GM12892 (cell line): ENCODE results near the gene ADM5.

Source experiments
- POLR2A ChIP-seq: IDR thresholded peaks from 2 replicates; pipeline ENCODE4 v1.6.1; 2011; ENCODE audit warnings: low read depth, low read length, control low read depth
- POLR2AphosphoS5 ChIP-seq: IDR thresholded peaks from 2 replicates; pipeline ENCODE4 v1.6.1; 2011; ENCODE audit warnings: low read depth, low read length, control low read depth

DNA sequence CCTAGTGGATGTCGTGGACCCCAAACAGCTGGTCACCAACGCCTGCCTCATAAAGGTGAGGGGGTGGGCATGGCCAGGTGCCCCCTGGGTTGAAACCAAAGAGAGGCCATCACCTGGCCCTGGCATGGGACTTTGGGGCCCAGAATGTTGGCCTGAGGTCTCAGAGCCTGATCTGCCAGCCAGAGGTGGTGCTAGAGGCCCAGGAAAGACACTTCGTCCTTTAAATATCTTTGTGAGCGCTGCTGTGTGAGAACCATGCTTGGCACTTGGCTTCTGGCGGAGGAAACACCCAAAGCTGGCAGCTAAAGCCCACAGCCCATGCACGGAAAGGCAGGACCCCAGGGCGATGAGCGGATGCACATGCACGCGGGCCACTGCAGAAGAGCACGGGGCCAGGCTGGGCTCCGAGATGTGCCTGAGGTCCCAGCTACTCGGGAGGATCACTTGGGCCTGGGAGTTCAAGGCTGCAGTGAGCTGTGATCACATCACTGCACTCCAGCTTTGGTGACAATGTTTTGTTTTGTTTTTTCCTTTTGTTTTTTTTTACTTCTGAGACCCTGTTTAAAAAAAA lies 4.3 kb upstream of the ADM5 start:
- TF ChIP-seq POLR2A: no peak
- TF ChIP-seq POLR2AphosphoS5: no peak
